PC-9 (cell line): ENCODE results near the gene TWNK. TPM values are rescaled to one million over a fixed set of nuclear protein-coding genes. Genes with fewer than 3 reads are reported as not detected.

ENCODE experiments used
- BruUV-seq: library from RNA; stranded (reverse); fragments of 400-500 nt; replicated peaks from 2 replicates; lab custom pipeline; 2021; lab: Mats Ljungman, UMichigan
- CTCF ChIA-PET: fragments of 300-600 bp; sonication (Branson Sonifier 250); formaldehyde crosslinking; loops from one replicate; lab custom pipeline; 2022; ENCODE audit warnings: antibody characterized with exemption; lab: Charles Lee
- POLR2A ChIA-PET: fragments of 300-600 bp; sonication (Branson Sonifier 250); formaldehyde crosslinking; loops from one replicate; lab custom pipeline; 2022; ENCODE audit warnings: antibody characterized with exemption; ENCODE audit not compliant: unreplicated experiment; lab: Charles Lee
- DNase-seq, 2 experiments: peaks; one replicate each; pipeline versions ENCODE4 v3.0.0 to v3.0.0-alpha.2; 2015 to 2022; ENCODE audit warnings: mixed read lengths in 1 of 2
- H2AFZ ChIP-seq: fragments of 200-600 bp; sonication (generic); 2 replicates; pipeline ENCODE4 v1.8.1; 2017; ENCODE audit warnings: antibody characterized with exemption
- H3F3A ChIP-seq: fragments of 200-600 bp; sonication (generic); 2 replicates; pipeline ENCODE4 v1.8.1; 2017; ENCODE audit warnings: antibody characterized with exemption, mild to moderate bottlenecking, low read depth; ENCODE audit not compliant: insufficient read depth
- H3K27ac ChIP-seq: fragments of 200-600 bp; sonication (generic); 2 replicates; pipeline ENCODE4 v1.6.1; 2016; ENCODE audit warnings: mixed run types
- H3K27me3 ChIP-seq: fragments of 200-600 bp; sonication (generic); 2 replicates; pipeline ENCODE4 v1.6.1; 2016; ENCODE audit warnings: low read depth, mixed run types; ENCODE audit not compliant: insufficient read depth
- H3K36me3 ChIP-seq: fragments of 200-600 bp; sonication (generic); 2 replicates; pipeline ENCODE4 v1.6.1; 2016; ENCODE audit warnings: low read depth, mixed run types
- H3K4me1 ChIP-seq: fragments of 200-600 bp; sonication (generic); replicated peaks from 2 replicates; pipeline ENCODE4 v1.6.1; 2016; ENCODE audit warnings: mixed run types; ENCODE audit not compliant: insufficient read depth
- H3K4me2 ChIP-seq: fragments of 200-600 bp; sonication (generic); 2 replicates; pipeline ENCODE4 v1.6.1; 2017; ENCODE audit warnings: mixed run types
- H3K4me3 ChIP-seq: fragments of 200-600 bp; sonication (generic); 2 replicates; pipeline ENCODE4 v1.6.1; 2016; ENCODE audit warnings: mixed run types
- H3K79me2 ChIP-seq: fragments of 200-600 bp; sonication (generic); 2 replicates; pipeline ENCODE4 v1.6.1; 2017; ENCODE audit warnings: low read depth, mixed run types
- H3K9me2 ChIP-seq: fragments of 200-600 bp; sonication (generic); 2 replicates; pipeline ENCODE4 v1.8.1; 2017; ENCODE audit warnings: mild to moderate bottlenecking; ENCODE audit not compliant: insufficient read depth
- H3K9me3 ChIP-seq: fragments of 200-600 bp; sonication (generic); 2 replicates; pipeline ENCODE4 v1.8.1; 2016; ENCODE audit warnings: low read depth; ENCODE audit not compliant: insufficient read depth
- H4K20me1 ChIP-seq: fragments of 200-600 bp; sonication (generic); 2 replicates; pipeline ENCODE4 v1.8.1; 2017; ENCODE audit not compliant: insufficient read depth
- CTCF ChIP-seq: fragments of 200-600 bp; sonication (generic); conservative IDR thresholded peaks from 2 replicates; pipeline ENCODE4 v1.6.1; 2017; ENCODE audit warnings: mixed run types, antibody characterized with exemption, mild to moderate bottlenecking, moderate library complexity
- EZH2 ChIP-seq: fragments of 200-600 bp; sonication (generic); IDR thresholded peaks from 2 replicates; pipeline ENCODE4 v1.8.0; 2017; ENCODE audit warnings: antibody characterized with exemption, low read depth
- intact Hi-C: fragments of 100-400 bp; cut with micrococcal nuclease; formaldehyde crosslinking; loops from one replicate; pipeline ENCODE4 v1.10.0; 2022; ENCODE audit not compliant: unreplicated experiment
- total RNA-seq: library from RNA; stranded (reverse); gene quantifications from 2 replicates; pipeline ENCODE4 v1.2.3, GENCODE V29; 2021

Gene TWNK
- total RNA-seq, 1 experiment from 2014 or later: 7.9 TPM

DNA sequence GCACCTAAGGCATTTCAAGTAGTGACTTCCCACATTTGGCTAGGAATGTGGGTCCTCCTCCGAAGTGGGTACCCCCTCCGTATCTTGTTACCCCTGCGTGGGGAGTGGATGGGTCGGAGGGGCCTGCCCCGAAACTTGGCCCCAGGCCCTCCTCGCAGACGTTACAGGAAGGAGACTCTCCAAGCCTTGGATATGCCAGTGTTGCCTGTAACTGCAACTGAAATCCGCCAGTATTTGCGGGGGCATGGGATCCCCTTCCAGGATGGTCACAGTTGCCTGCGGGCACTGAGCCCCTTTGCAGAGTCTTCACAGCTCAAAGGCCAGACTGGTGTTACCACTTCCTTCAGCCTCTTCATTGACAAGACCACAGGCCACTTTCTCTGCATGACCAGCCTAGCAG is 823 bp downstream of the TWNK start:
- no peaks in the 10 kb centered on the region for H3K9me2 ChIP-seq
- ChIA-PET POLR2A (no interaction called here), CTCF (no interaction called here)
- no peak overlapping the region for H2AFZ ChIP-seq
- no peak for DNase-seq
- peak overlapping the region; percentile 69 for H3K4me3 ChIP-seq
- intact Hi-C loops: no loop called here
- H3K4me1 ChIP-seq: peaks cover 4% of the 10 kb centered on the region
- TSS peak; percentile 31 for BruUV-seq
- H4K20me1 ChIP-seq: no peaks in the 10 kb centered on the region
- no peak for TF ChIP-seq EZH2
- TF ChIP-seq CTCF: no peak
- H3K36me3 ChIP-seq: no peaks in the 10 kb centered on the region
- peaks cover 47% of the 10 kb centered on the region for H3K79me2 ChIP-seq
- H3K27me3 ChIP-seq: no peaks in the 10 kb centered on the region
- peaks cover 3% of the 10 kb centered on the region; the same call in 1 of the 2 replicates for H3F3A ChIP-seq
- no peak overlapping the region for H3K27ac ChIP-seq
- H3K9me3 ChIP-seq: no peaks in the 10 kb centered on the region
- H3K4me2 ChIP-seq: peak overlapping the region; percentile 94

DNA sequence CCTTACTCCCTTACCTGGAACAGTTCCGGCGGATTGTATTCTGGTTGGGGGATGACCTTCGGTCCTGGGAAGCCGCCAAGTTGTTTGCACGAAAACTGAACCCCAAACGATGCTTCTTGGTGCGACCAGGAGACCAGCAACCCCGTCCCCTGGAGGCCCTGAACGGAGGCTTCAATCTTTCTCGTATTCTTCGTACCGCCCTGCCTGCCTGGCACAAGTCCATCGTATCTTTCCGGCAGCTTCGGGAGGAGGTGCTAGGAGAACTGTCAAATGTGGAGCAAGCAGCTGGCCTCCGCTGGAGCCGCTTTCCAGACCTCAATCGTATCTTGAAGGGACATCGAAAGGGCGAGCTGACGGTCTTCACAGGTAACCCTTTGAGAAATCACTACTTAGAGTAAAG is 1.7 kb downstream of the TWNK start:
- H3K27me3 ChIP-seq: no peaks in the 10 kb centered on the region
- ChIA-PET CTCF (no interaction called here), POLR2A (no interaction called here)
- no peaks in the 10 kb centered on the region for H3K9me3 ChIP-seq
- H3K4me2 ChIP-seq: no peak overlapping the region
- no peak overlapping the region for H3K27ac ChIP-seq
- BruUV-seq: no TSS peak
- H4K20me1 ChIP-seq: no peaks in the 10 kb centered on the region
- no peak overlapping the region for H2AFZ ChIP-seq
- no peak overlapping the region for H3K4me3 ChIP-seq
- H3K9me2 ChIP-seq: no peaks in the 10 kb centered on the region
- intact Hi-C loops: no loop called here
- TF ChIP-seq CTCF (no peak), EZH2 (no peak)
- peaks cover 47% of the 10 kb centered on the region for H3K79me2 ChIP-seq
- peaks cover 9% of the 10 kb centered on the region; the same call in 1 of the 2 replicates for H3F3A ChIP-seq
- H3K36me3 ChIP-seq: no peaks in the 10 kb centered on the region
- H3K4me1 ChIP-seq: peaks cover 4% of the 10 kb centered on the region
- no peak for DNase-seq

- no peaks in the 10 kb centered on the region for H4K20me1 ChIP-seq
- H3K79me2 ChIP-seq: peaks cover 14% of the 10 kb centered on the region
- H3K27me3 ChIP-seq: no peaks in the 10 kb centered on the region
- H3K4me1 ChIP-seq: peaks cover 11% of the 10 kb centered on the region
- no peak overlapping the region for H3K27ac ChIP-seq
- H3K9me3 ChIP-seq: no peaks in the 10 kb centered on the region
- TF ChIP-seq CTCF: peak; percentile 65
- TF ChIP-seq EZH2: no peak
- no peak for DNase-seq
- no peaks in the 10 kb centered on the region for H3K36me3 ChIP-seq
- H2AFZ ChIP-seq: no peak overlapping the region
- H3K4me2 ChIP-seq: no peak overlapping the region
- BruUV-seq: no TSS peak
- peaks cover 20% of the 10 kb centered on the region; the same call in 1 of the 2 replicates for H3F3A ChIP-seq
- ChIA-PET CTCF (no interaction called here), POLR2A (no interaction called here)
- no peak overlapping the region for H3K4me3 ChIP-seq
- intact Hi-C loops: loop anchor here (1.0 kb wide), 1 partner anchor 20 kb away; no protein-coding TSS in a partner anchor
- H3K9me2 ChIP-seq: no peaks in the 10 kb centered on the region
These were observed 6.8 kb downstream of the TWNK start for GRCh38 chr10:100993986-100994708.
